Muscle layer of colon (tissue), 2 donors: Measurements from ENCODE around the gene CEBPG.
A peak's percentile ranks its signal among the peaks of the same experiment; 100 is the strongest.

Experiments
- H3K27ac ChIP-seq: one replicate; pipeline ENCODE4 v1.7.0; 2013; ENCODE audit warnings: low read depth, mild to moderate bottlenecking, low read length, moderate library complexity
- H3K27me3 ChIP-seq, 2 donors: one replicate each; pipeline ENCODE4 v1.7.0; 2013; ENCODE audit warnings: low read length in 2 of 2, mild to moderate bottlenecking in 2 of 2; ENCODE audit not compliant: insufficient read depth in 2 of 2, control insufficient read depth in 1 of 2
- H3K36me3 ChIP-seq: one replicate; pipeline ENCODE4 v1.7.0; 2013; ENCODE audit warnings: mild to moderate bottlenecking, low read length; ENCODE audit not compliant: insufficient read depth
- H3K4me1 ChIP-seq: one replicate; pipeline ENCODE4 v1.7.0; 2013; ENCODE audit warnings: mild to moderate bottlenecking, low read length; ENCODE audit not compliant: insufficient read depth
- H3K4me3 ChIP-seq, 2 donors: one replicate each; pipeline ENCODE4 v1.7.0; 2013; ENCODE audit warnings: low read length in 2 of 2, low read depth in 1 of 2, mild to moderate bottlenecking in 1 of 2, moderate library complexity in 1 of 2
- H3K9ac ChIP-seq: one replicate; pipeline ENCODE4 v1.7.0; 2013; ENCODE audit warnings: low read length
- H3K9me3 ChIP-seq: one replicate; pipeline ENCODE4 v1.7.0; 2013; ENCODE audit warnings: mild to moderate bottlenecking, low read length
- donor health status: abdominal sarcoma.
- donor health status: Adenocarcinoma of cecum.

The CEBPG gene

DNA sequence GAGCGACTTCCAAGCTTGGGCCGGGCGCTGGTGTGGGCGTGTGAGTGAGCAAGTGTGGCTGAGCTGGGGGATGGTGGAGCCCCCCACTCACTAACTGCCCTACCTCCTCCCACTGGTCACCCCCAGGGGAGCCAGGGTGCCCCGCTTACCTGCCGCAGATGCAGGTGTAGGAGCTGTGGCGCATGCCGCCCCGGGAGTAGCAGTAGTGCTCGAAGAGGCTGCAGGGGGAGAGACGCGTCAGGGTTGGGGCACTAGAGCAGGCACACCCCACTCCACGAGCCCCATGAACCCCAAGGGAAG, 39.9 kb downstream of the CEBPG start:
- Histone ChIP-seq H3K27me3 (no peaks in the 10 kb centered on the region), H3K27ac (no peak overlapping the region), H3K9ac (no peak overlapping the region), H3K36me3 (no peaks in the 10 kb centered on the region), H3K9me3 (no peaks in the 10 kb centered on the region), H3K4me3 (no peak overlapping the region), H3K4me1 (peaks cover 13% of the 10 kb centered on the region)

DNA sequence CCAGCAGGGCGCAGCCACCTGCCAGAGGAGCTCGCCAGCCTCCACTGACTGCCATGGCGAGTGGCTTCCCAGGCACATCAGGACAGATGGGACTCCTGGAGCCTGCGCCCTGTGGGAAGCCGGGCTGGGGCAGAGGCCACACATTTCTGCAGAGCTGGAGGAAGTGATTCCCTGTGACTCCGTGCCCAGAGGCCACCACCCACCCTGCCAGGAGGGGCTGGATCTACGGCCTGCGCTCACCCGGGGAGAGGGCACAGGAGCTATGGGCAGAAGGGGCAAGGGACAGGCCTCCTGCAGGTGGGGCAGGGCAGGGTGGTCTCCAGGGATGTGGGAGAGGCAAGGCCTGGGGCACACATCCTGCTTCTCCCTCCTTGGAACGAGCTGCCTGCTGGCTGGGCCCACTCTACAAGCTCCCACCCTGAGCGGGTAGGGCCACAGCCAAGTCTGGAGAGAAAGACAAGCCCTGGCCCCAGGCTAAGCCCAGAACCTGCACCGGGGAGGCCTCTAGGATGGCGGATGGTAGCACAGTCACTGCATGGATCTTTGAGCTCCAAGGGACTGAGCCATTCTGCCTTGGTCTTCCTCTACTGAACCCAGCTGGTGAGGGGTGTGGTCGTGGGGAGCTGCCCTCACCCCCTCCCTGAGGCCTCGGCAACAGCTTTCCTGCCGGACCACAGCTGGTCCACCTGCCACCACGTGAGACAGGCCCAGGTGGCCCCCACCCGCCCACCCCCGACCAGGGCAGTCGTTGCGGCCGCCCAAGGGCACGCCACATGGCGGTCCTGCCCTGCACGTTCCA, 40.6 kb downstream of the CEBPG start:
- no peaks in the 10 kb centered on the region for H3K36me3 ChIP-seq
- H3K27ac ChIP-seq: no peak overlapping the region
- no peak overlapping the region for H3K4me3 ChIP-seq
- peaks cover 13% of the 10 kb centered on the region for H3K4me1 ChIP-seq
- H3K9ac ChIP-seq: no peak overlapping the region
- H3K27me3 ChIP-seq: no peaks in the 10 kb centered on the region
- H3K9me3 ChIP-seq: no peaks in the 10 kb centered on the region

DNA sequence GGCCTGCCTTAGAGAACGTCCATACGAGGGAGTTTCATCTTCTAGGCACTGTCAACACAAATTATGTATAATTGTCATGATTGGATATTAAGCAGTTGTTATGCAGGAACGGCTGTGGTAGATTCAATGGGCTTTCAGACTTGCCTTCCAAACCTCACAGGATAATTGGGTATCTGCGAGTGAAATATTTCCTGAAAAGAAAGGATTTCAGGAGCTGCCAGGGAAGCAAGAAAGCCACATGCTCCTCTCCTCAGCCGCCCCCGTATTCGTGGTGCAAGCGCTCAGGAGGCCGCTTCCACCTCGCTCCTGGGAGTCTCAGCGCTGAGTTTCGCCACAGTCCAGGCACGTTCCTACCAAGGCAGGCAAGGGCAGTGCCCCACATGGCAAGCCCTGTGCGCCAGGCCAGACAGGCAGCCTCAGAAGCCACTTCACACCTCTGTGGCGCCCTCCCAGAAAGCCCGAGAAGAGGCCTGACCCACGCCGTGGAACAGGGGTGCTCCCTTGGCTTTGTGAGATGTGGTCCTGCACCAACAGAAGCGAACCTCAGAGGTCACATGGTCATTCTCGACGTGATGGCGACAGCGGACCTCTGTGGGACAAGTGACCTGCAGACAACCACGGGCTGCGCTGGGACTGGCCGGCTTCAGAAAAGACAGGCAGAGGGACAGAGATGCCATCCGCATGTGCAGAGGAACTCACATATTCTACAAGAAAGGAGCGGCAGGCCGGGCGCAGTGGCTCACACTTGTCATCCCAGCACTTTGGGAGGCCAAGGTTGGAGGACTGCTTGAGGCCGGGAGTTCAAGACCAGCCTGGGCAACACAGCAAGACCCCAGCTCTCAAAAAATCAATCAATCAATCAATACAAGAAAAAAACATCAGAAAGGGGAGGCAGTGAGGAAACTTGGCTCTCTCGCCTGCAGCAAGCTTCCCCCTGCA, 41.4 kb downstream of the CEBPG start:
- Histone ChIP-seq H3K4me1 (peaks cover 13% of the 10 kb centered on the region), H3K9ac (no peak overlapping the region), H3K36me3 (no peaks in the 10 kb centered on the region), H3K9me3 (no peaks in the 10 kb centered on the region), H3K27me3 (no peaks in the 10 kb centered on the region), H3K27ac (no peak overlapping the region), H3K4me3 (no peak overlapping the region)

DNA sequence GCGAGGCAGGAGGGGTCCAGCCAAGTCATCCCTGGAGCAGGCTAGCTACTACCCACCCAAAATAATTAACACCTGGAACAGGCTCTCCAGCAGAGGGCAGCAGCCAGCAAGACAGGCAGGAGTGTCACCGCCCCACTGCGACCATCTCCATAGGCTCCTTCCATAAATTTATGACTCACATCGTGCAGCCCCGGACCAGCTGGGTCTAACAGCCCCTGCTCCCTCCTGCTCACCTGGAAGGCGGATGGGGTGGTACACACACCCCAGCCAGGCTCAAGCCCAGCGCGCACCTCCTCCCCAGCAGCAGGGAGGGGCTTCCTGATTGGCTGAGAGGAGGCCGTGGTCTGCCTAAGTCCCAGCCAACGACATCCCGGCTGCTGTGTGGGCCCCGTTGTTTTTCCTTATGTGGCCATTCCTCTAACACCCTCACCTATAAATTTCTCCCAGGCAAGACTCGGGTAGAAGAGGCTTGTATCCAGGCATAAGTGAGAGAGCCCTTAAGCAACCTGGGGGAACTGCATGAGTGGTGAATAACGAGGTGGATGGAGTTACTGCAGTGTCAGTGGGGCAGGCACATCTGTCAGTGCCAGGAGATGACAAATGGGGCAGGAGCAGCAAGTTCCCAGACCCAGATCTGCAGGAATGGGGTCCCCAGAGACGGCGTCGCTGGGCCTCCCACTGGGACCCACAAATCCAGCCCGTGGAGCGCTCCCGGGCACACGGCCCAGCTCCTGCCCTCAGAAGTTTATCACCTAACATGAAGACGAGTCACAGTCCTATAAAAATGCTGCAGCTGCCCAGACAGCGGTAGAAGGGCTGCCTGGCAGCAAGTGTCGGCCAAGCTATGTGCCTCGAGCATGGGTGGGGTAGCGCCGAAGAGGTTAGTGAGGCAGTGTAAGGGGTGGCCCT, 43.1 kb downstream of the CEBPG start:
- Histone ChIP-seq H3K4me3 (peak overlapping the region in 1 of 2 donors; percentile 37), H3K4me1 (peaks cover 13% of the 10 kb centered on the region)

DNA sequence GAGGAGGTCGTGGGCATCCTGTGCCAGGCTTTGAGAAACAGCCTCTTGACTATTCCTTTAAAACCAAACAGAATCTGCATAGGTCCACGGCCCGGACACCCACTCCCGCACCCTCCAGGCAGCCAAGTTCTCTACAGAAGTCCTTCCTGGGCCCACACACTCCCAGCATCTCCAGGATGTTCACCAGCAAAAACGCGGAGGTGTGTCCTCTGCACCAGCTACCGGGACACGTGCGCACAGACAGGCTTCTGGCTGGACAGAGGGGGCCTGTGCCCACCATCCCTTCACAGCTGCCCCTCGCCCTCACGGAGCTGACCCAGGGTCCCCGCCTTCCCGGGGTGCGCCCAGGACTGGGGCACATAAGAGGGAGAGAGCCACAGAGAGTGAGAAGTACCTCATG, 44.2 kb downstream of the CEBPG start:
- H3K27ac ChIP-seq: no peak overlapping the region
- peaks cover 13% of the 10 kb centered on the region for H3K4me1 ChIP-seq
- H3K9ac ChIP-seq: no peak overlapping the region
- H3K9me3 ChIP-seq: no peaks in the 10 kb centered on the region
- no peak overlapping the region for H3K4me3 ChIP-seq
- H3K36me3 ChIP-seq: no peaks in the 10 kb centered on the region
- H3K27me3 ChIP-seq: no peaks in the 10 kb centered on the region

More for the DNA sequence above, 43.1 kb downstream of the CEBPG start:
- no peaks in the 10 kb centered on the region for H3K27me3 ChIP-seq
- no peak overlapping the region for H3K27ac ChIP-seq
- H3K9ac ChIP-seq: no peak overlapping the region
- no peaks in the 10 kb centered on the region for H3K9me3 ChIP-seq
- no peaks in the 10 kb centered on the region for H3K36me3 ChIP-seq

DNA sequence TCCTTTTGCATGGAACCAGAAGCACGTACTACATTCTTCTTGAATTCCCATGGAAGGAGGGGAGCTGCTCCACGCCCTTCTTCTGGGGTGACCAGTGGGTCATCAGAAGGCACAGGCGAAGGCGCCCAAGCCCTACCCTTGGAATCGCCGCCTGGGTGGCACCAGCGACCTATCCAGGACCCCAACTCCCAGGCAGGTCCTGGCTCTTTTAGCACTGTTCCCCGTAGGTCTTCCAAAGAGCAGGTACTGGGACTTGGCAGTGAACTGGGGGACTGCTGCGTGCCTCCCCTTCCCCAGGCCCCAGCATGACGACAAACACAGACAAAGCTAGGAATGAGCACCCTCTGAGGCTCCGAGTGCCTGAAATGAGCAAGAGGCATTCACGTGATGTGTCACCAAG, 45.0 kb downstream of the CEBPG start:
- Histone ChIP-seq H3K27me3 (no peaks in the 10 kb centered on the region), H3K9ac (no peak overlapping the region), H3K9me3 (no peaks in the 10 kb centered on the region), H3K27ac (no peak overlapping the region), H3K36me3 (no peaks in the 10 kb centered on the region), H3K4me3 (no peak overlapping the region), H3K4me1 (peaks cover 13% of the 10 kb centered on the region)

DNA sequence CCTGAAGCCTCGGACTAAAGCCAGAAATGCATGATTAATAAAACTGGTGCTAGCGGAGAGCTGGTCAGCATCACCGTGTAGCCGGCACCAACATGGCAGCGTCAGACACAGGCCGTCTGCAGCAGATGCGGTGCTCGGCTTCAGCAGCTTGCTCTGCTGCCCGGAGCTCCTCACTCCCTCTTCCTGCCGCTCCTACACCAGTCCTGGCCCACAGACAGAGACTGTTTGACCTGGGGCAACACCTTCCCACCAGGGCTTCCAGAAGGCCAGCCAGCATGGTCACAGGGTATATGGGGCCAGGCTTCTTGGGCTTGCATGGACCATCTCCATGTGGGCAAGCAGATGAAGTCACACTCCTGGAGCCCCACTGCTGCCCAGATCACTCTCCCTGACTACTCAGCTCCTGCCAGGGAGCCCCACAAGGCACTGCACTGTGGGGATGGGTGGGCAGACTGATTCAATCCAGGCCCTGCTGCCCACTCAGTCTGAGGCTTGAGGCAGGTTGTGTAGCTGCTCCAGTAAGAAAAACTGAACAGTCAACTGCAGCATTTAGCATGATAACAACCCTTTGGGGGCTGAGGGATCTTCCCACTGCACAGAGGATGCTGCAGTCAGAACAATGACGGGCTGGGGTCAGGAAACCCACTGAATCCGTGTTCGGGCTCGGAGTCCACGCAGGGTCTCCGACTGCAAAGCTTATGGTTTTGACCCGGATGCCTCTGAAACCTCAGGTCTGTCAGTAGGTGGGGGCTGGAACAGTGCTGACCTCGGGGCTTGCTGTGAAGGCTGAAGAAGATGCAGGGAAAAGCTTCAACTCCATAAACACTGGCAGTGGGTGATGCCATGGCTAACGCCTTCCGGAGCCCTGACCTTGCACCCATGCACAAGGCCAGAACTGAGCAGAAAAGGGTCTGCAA, 45.6 kb downstream of the CEBPG start:
- H3K9me3 ChIP-seq: no peaks in the 10 kb centered on the region
- no peak overlapping the region for H3K4me3 ChIP-seq
- H3K9ac ChIP-seq: no peak overlapping the region
- H3K27me3 ChIP-seq: no peaks in the 10 kb centered on the region
- peaks cover 13% of the 10 kb centered on the region for H3K4me1 ChIP-seq
- H3K36me3 ChIP-seq: no peaks in the 10 kb centered on the region
- H3K27ac ChIP-seq: no peak overlapping the region

DNA sequence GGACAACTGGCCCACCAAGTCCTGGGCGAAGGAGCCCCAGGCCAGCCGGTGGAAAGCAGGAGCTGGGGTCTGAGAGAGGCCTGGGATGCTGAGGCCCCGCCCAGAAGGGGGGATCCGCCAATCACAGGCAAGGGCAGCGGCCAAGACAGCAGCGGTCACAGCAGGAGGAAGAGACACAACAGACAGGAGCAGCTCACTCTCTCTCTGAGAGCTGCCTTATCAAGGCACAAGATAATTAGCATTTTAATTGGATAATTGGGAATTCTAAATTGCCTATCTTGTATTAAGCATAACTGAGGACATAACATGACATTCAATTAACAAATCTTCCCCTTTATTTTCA, 46.2 kb downstream of the CEBPG start:
- Histone ChIP-seq H3K4me1 (peaks cover 13% of the 10 kb centered on the region), H3K27ac (no peak overlapping the region), H3K4me3 (no peak overlapping the region), H3K9me3 (no peaks in the 10 kb centered on the region), H3K9ac (no peak overlapping the region), H3K27me3 (no peaks in the 10 kb centered on the region), H3K36me3 (no peaks in the 10 kb centered on the region)

DNA sequence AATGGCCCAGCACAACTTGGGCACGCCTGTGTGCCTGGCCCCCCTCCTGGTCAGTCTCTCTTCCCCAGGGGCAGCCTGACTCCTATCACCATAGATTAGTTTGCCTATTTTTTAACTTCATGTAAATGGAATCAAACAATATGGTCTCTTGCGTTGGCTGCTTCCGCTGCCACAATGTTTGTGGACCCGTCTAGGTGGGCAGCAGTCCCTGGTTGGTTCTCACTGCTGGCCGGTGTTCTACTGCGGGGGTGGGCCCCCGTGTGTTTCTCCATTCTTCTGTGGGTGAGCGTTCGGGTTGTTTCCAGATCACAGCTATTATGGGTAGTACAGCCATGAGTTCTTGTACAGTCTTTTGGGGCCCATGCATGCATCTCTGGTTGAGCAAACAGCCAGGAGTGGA, 47.3 kb downstream of the CEBPG start:
- Histone ChIP-seq H3K27me3 (no peaks in the 10 kb centered on the region), H3K36me3 (no peaks in the 10 kb centered on the region), H3K9ac (no peak overlapping the region), H3K4me3 (no peak overlapping the region), H3K4me1 (peaks cover 13% of the 10 kb centered on the region), H3K27ac (no peak overlapping the region), H3K9me3 (no peaks in the 10 kb centered on the region)

DNA sequence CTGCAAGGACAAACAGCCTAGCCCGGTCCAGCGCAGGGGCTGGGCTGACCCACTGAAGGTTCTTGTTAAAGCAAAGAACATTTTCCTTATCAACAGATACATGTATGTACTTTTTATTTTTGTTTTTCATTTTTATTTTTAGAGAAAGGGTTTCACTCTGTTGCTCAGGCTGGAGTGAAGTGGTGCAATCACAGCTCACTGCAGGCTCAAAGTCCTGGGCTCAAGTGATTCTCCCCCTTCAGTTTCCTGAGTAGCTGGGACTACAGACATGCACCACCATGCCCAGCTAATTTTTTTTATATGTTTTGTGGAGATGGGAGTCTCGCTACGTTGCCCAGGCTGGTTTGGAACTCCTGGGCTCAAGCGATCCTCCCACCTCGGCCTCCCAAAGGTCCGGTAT, 47.9 kb downstream of the CEBPG start:
- Histone ChIP-seq H3K36me3 (no peaks in the 10 kb centered on the region), H3K27ac (no peak overlapping the region), H3K9me3 (no peaks in the 10 kb centered on the region), H3K4me3 (no peak overlapping the region), H3K4me1 (peaks cover 12% of the 10 kb centered on the region), H3K27me3 (no peaks in the 10 kb centered on the region), H3K9ac (no peak overlapping the region)
